T47D (cell line): ENCODE data around the gene FLNC.

Experiments
- DNase-seq, 2 experiments: peaks; one replicate each; pipeline versions ENCODE4 v3.0.0 to v3.0.0-alpha.2; 2011 to 2012; ENCODE audit warnings: low read depth in 1 of 2, low spot score in 1 of 2
- JUND ChIP-seq: IDR thresholded peaks from 2 replicates; pipeline ENCODE4 v1.6.1; 2012; ENCODE audit warnings: low read depth
- in situ Hi-C: cut with HindIII; loops from 2 replicates; pipeline ENCODE4 v1.10.0; 2016; ENCODE audit warnings: low sequenced_read_pairs, low pct_unique_long_range_greater_than_20kb

FLNC gene

GRCh38 chr7:128827971-128828711 lies 2.1 kb upstream of the FLNC start:
- TF ChIP-seq JUND, result no peak
- in situ Hi-C loops, result no loop called here
- no peak for DNase-seq

- no peak for TF ChIP-seq JUND
- DNase-seq, result peak; percentile 27 to 38
- in situ Hi-C loops, result no loop called here
These were observed 627 bp upstream of the FLNC start for GRCh38 chr7:128829391-128830166.

- no peak for TF ChIP-seq JUND
- no peak for DNase-seq
- in situ Hi-C loops, result no loop called here
These were observed 1.2 kb downstream of the FLNC start for GRCh38 chr7:128831178-128831993.

GRCh38 chr7:128831994-128832879 lies 2.0 kb downstream of the FLNC start:
- TF ChIP-seq JUND, result no peak
- DNase-seq, result no peak
- in situ Hi-C loops, result no loop called here

- DNase-seq, result no peak
- TF ChIP-seq JUND, result no peak
These were observed 2.6 kb downstream of the FLNC start for GRCh38 chr7:128832880-128833147.

GRCh38 chr7:128833148-128833945 lies 3.1 kb downstream of the FLNC start:
- in situ Hi-C loops, result no loop called here
- no peak for DNase-seq
- TF ChIP-seq JUND, result no peak

More at GRCh38 chr7:128832880-128833147, 2.6 kb downstream of the FLNC start:
- in situ Hi-C loops, result no loop called here

- DNase-seq, result no peak
- TF ChIP-seq JUND, result no peak
- in situ Hi-C loops, result no loop called here
These were observed 3.7 kb downstream of the FLNC start for GRCh38 chr7:128833946-128834325.

GRCh38 chr7:128835231-128835751 lies 5.1 kb downstream of the FLNC start:
- in situ Hi-C loops, result no loop called here
- no peak for TF ChIP-seq JUND
- no peak for DNase-seq

GRCh38 chr7:128835790-128836641 lies 5.8 kb downstream of the FLNC start:
- DNase-seq, result no peak
- TF ChIP-seq JUND, result no peak
- in situ Hi-C loops, result no loop called here

- TF ChIP-seq JUND, result no peak
- in situ Hi-C loops, result no loop called here
- no peak for DNase-seq
These were observed 6.6 kb downstream of the FLNC start for GRCh38 chr7:128836729-128837348.
